ENCODE measurements around the gene LAMA2.
"Not testable (repeated sequence)": the region's sequence is repeated elsewhere in the genome, so short reads cannot be mapped to it uniquely, and the experiment has no call there.

The LAMA2 gene

GRCh38 chr6:129008591-129008990, 125.7 kb downstream of the LAMA2 start:
- DNase-seq: no peak

- no peak for DNase-seq
These were observed 126.9 kb downstream of the LAMA2 start for GRCh38 chr6:129009851-129010250.

- DNase-seq: no peak
These were observed 131.4 kb downstream of the LAMA2 start for GRCh38 chr6:129014302-129014701.

- DNase-seq: no peak
These were observed 132.8 kb downstream of the LAMA2 start for GRCh38 chr6:129015721-129016120.

GRCh38 chr6:129016844-129017243, 133.9 kb downstream of the LAMA2 start:
- no peak for DNase-seq

GRCh38 chr6:129022011-129022553, 139.1 kb downstream of the LAMA2 start:
- DNase-seq: no peak

- no peak for DNase-seq
These were observed 143.7 kb downstream of the LAMA2 start for GRCh38 chr6:129026601-129027000.

GRCh38 chr6:129029778-129030177, 146.8 kb downstream of the LAMA2 start:
- no peak for DNase-seq

- DNase-seq: no peak
These were observed 147.3 kb downstream of the LAMA2 start for GRCh38 chr6:129030215-129030614.

GRCh38 chr6:129031051-129031599, 148.2 kb downstream of the LAMA2 start:
- DNase-seq: no peak

- DNase-seq: no peak
These were observed 149.7 kb downstream of the LAMA2 start for GRCh38 chr6:129032602-129033001.

GRCh38 chr6:129033180-129033579, 150.2 kb downstream of the LAMA2 start:
- no peak for DNase-seq

- no peak for DNase-seq
These were observed 150.6 kb downstream of the LAMA2 start for GRCh38 chr6:129033581-129033980.

- no peak for DNase-seq
These were observed 158.6 kb downstream of the LAMA2 start for GRCh38 chr6:129041563-129041962.

- DNase-seq: no peak
These were observed 163.6 kb downstream of the LAMA2 start for GRCh38 chr6:129046526-129046925.

GRCh38 chr6:129047834-129048233, 164.9 kb downstream of the LAMA2 start:
- no peak for DNase-seq

GRCh38 chr6:129050086-129050485, 167.1 kb downstream of the LAMA2 start:
- DNase-seq: no peak

- not testable (repeated sequence) for DNase-seq
These were observed 170.2 kb downstream of the LAMA2 start for GRCh38 chr6:129053143-129053542.

- DNase-seq: no peak
These were observed 172.9 kb downstream of the LAMA2 start for GRCh38 chr6:129055796-129056195.

GRCh38 chr6:129059650-129060049, 176.7 kb downstream of the LAMA2 start:
- no peak for DNase-seq

GRCh38 chr6:129069006-129069405, 186.1 kb downstream of the LAMA2 start:
- no peak for DNase-seq

GRCh38 chr6:129073051-129073450, 190.1 kb downstream of the LAMA2 start:
- no peak for DNase-seq

- no peak for DNase-seq
These were observed 190.9 kb downstream of the LAMA2 start for GRCh38 chr6:129073691-129074395.

- DNase-seq: no peak
These were observed 201.5 kb downstream of the LAMA2 start for GRCh38 chr6:129084406-129084805.

- DNase-seq: not testable (repeated sequence)
These were observed 205.5 kb downstream of the LAMA2 start for GRCh38 chr6:129088481-129088880.

Measured in CD4-positive, alpha-beta T cell treated with Interferon gamma for 1 hour (primary cell).